Hematopoietic multipotent progenitor cell treated with erythropoietin and hydrocortisone succinate and interleukin-3 and kit ligand, for 15 days (in vitro differentiated cells): ENCODE measurements around the gene ADAP1.
"Not testable (repeated sequence)": the region's sequence is repeated elsewhere in the genome, so short reads cannot be mapped to it uniquely, and the experiment has no call there.

Source experiments
- DNase-seq: peaks from one replicate; pipeline ENCODE4 v3.0.0-alpha.2; 2015; ENCODE audit warnings: low spot score

ADAP1 gene

GRCh38 chr7:974820-975681, 20.6 kb upstream of the ADAP1 start, which contains the start of gene COX19:
TSS of gene COX19 (minus strand) at chr7:975549. CDS start at chr7:975509, 40 bp downstream.
- DNase-seq, result peak; percentile 88

- no peak for DNase-seq
These were observed 19.7 kb upstream of the ADAP1 start for GRCh38 chr7:974172-974571.

GRCh38 chr7:973312-973711, 18.8 kb upstream of the ADAP1 start:
- DNase-seq, result no peak

- no peak for DNase-seq
These were observed 18.3 kb upstream of the ADAP1 start for GRCh38 chr7:972676-973309.

GRCh38 chr7:972110-972509, 17.6 kb upstream of the ADAP1 start:
- no peak for DNase-seq

- no peak for DNase-seq
These were observed 16.3 kb upstream of the ADAP1 start for GRCh38 chr7:970744-971143.

GRCh38 chr7:969403-969802, 14.9 kb upstream of the ADAP1 start:
- no peak for DNase-seq

GRCh38 chr7:968205-969105, 14.0 kb upstream of the ADAP1 start:
- DNase-seq, result no peak

- no peak for DNase-seq
These were observed 13.0 kb upstream of the ADAP1 start for GRCh38 chr7:967361-968082.

- no peak for DNase-seq
These were observed 12.0 kb upstream of the ADAP1 start for GRCh38 chr7:966291-967069.

- DNase-seq, result no peak
These were observed 10.1 kb upstream of the ADAP1 start for GRCh38 chr7:964401-965231.

- DNase-seq, result no peak
These were observed 9.0 kb upstream of the ADAP1 start for GRCh38 chr7:963236-964078.

- DNase-seq, result no peak
These were observed 8.1 kb upstream of the ADAP1 start for GRCh38 chr7:962401-963081.

- DNase-seq, result no peak
These were observed 7.3 kb upstream of the ADAP1 start for GRCh38 chr7:961546-962400.

- DNase-seq, result not testable (repeated sequence)
These were observed 6.5 kb upstream of the ADAP1 start for GRCh38 chr7:960972-961371.

- no peak for DNase-seq
These were observed 5.9 kb upstream of the ADAP1 start for GRCh38 chr7:960269-960871.

- not testable (repeated sequence) for DNase-seq
These were observed 5.3 kb upstream of the ADAP1 start for GRCh38 chr7:959740-960139.
